ENCODE results near the gene SOCS1. TPM values are rescaled to one million over a fixed set of nuclear protein-coding genes. Genes with fewer than 3 reads are reported as not detected.

Gene SOCS1
- total RNA-seq, 6 experiments from 2014 or later: 0.88 to 26.6 (median 10.9) TPM

DNA sequence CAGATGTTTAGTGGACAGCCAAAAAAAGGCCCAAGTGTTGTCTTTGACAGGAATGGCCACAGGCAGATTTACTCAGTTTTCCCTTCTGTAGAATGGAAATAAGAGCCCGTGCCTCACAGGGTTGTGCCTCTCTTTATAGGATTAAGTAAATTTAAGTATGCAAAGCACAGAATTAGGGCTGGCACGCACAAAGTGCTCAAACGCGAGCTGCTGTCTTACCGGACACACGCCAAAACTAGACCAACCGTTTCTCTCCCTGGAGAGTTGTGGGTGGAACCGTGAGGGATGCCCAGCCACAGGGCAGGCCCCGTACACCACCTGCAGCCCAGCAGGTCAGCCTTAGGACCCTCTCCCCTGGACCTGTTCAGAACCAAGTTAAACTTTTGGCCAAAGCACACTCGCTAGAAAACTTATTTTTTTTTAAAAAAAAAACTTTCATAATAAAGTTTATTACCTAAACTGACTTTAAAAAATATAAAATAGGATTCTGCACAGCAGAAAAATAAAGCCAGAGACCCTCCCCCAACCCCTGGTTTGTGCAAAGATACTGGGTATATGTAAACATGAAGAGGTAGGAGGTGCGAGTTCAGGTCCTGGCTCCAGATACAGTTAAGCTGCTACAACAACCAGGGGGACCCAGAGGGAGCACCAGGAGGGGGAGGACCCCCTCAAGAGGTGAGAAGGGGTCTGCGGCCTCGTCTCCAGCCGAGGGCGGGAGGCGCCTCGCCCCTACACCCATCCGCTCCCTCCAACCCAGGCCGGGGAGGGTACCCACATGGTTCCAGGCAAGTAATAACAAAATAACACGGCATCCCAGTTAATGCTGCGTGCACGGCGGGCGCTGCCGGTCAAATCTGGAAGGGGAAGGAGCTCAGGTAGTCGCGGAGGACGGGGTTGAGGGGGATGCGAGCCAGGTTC, 1.8 kb downstream of the SOCS1 start:
- Histone ChIP-seq H3K27me3 (no peaks in the 10 kb centered on the region), H3K4me1 (peaks cover 0 to 23% (median 7%) of the 10 kb centered on the region in 4 donors), H3K27ac (peak overlapping the region in 2 of 3 donors; percentile 90 to 96), H3K9me3 (no peaks in the 10 kb centered on the region), H3K4me3 (peak overlapping the region; percentile 76 to 92 (median 89)), H3K36me3 (no peaks in the 10 kb centered on the region)
- DNase-seq (no peak), ATAC-seq (no peak)
- TF ChIP-seq, protein P1, sequence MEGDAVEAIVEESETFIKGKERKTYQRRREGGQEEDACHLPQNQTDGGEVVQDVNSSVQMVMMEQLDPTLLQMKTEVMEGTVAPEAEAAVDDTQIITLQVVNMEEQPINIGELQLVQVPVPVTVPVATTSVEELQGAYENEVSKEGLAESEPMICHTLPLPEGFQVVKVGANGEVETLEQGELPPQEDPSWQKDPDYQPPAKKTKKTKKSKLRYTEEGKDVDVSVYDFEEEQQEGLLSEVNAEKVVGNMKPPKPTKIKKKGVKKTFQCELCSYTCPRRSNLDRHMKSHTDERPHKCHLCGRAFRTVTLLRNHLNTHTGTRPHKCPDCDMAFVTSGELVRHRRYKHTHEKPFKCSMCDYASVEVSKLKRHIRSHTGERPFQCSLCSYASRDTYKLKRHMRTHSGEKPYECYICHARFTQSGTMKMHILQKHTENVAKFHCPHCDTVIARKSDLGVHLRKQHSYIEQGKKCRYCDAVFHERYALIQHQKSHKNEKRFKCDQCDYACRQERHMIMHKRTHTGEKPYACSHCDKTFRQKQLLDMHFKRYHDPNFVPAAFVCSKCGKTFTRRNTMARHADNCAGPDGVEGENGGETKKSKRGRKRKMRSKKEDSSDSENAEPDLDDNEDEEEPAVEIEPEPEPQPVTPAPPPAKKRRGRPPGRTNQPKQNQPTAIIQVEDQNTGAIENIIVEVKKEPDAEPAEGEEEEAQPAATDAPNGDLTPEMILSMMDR (IDR thresholded peaks at IDR 0.05): no peak
- no peak for TF ChIP-seq POLR2A (IDR thresholded peaks at IDR 0.05)
- WGBS (ENCODE audit: insufficient coverage, low coverage, low lambda C conversion rate, missing lambda C conversion rate): 58% methylated on average over 6 of the region's 29 CpGs
- intact Hi-C loops (cut with DNase I): loop anchor here in 1 of 2 donors (10.0 kb wide), 1 partner anchor 49 kb away; no protein-coding TSS in a partner anchor

DNA sequence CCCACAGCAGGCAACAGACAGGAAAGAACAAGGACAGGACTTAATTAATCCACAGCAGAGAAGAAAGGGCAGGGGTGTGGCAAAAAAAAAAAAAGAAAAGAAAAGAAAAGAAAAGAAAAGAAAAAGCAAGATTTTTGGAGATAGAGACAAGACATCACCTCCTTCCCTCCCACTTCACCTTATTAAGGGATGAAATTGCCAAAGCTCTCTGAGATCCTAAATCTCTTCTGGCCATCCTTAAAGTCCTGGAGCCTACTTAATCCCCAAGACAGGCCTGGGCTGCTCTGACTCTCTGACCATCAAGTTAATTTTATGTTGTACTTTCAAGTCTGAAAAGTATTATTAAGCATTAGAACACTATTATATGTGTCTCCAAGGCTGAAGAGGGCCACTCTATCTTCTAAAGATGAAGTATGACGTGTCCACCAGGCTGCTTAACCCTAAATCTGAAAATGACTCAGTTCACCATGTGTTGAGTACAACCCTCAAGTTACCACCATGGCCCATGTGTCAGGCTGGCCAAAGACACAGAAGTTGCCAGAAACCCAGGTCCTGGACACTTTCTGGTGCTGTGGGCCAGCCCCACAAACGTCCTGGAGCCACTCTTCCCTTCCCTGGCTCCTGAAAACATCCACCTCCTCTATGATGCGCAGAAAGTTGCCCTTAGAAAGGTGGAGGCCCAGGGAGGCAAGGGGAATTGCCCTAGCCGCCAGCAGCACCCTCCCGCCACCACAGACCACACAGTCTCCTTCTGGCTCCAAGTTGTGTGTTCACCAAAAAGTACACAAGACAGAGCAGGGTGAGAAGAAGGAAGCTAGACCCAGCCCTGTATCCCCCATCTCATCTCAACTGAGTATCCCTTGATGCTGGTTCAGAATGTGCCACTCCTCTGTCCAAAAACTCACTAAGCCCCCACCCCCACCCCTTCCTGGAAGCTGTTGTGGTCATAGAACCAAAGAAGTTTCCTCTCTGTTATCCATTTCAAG, 2.7 kb downstream of the SOCS1 start:
- peak overlapping the region in 2 of 3 donors; percentile 76 to 92 for H3K4me3 ChIP-seq
- no peaks in the 10 kb centered on the region for H3K36me3 ChIP-seq
- H3K27ac ChIP-seq: peak overlapping the region in 1 of 3 donors; percentile 24
- peaks cover 0 to 17% (median 5%) of the 10 kb centered on the region in 4 donors for H3K4me1 ChIP-seq
- no peak for TF ChIP-seq POLR2A (IDR thresholded peaks at IDR 0.05)
- TF ChIP-seq, protein P1 (IDR thresholded peaks at IDR 0.05): no peak
- WGBS (ENCODE audit: insufficient coverage, low coverage, low lambda C conversion rate, missing lambda C conversion rate): 76% methylated on average over 4 of the region's 5 CpGs
- DNase-seq: peak in 1 of 3 donors; percentile 30
- H3K9me3 ChIP-seq: no peaks in the 10 kb centered on the region
- ATAC-seq: no peak
- intact Hi-C loops (cut with DNase I): loop anchor here in 1 of 2 donors (10.0 kb wide), 1 partner anchor 49 kb away; no protein-coding TSS in a partner anchor
- H3K27me3 ChIP-seq: no peaks in the 10 kb centered on the region

DNA sequence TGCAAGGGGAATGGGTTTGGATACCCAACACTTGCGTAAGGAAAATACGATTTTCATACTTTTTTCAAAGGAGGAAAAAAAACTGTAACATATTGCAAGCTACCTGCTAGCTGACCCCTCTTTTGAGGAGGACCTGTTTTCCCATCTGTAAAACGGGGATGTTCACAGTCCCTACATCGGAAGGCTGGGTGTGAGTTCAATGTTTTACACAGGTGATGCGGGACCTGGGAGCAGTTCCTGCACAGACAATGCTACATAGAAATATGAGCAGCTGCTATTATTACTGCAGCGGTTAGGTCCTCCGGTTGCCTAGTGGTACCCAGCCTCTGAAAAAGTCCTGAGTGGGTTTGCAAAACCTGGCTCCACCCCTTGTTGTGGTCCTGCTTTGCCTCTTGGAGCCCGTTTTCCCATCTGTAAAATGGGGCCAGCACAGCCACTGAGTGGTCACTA, 3.5 kb downstream of the SOCS1 start:
- Histone ChIP-seq H3K9me3 (no peaks in the 10 kb centered on the region), H3K27ac (no peak overlapping the region), H3K4me3 (no peak overlapping the region), H3K27me3 (no peaks in the 10 kb centered on the region), H3K4me1 (peaks cover 0 to 11% (median 4%) of the 10 kb centered on the region in 4 donors), H3K36me3 (no peaks in the 10 kb centered on the region)
- ATAC-seq (no peak), DNase-seq (no peak)
- TF ChIP-seq, protein P1 (IDR thresholded peaks at IDR 0.05): no peak
- no peak for TF ChIP-seq POLR2A (IDR thresholded peaks at IDR 0.05)
- intact Hi-C loops (cut with DNase I): loop anchor here in 1 of 2 donors (10.0 kb wide), 1 partner anchor 48 kb away; no protein-coding TSS in a partner anchor
- WGBS (ENCODE audit: insufficient coverage, low coverage, low lambda C conversion rate, missing lambda C conversion rate): 78% methylated on average over 5 of the region's 8 CpGs

Measured in right lobe of liver (tissue), 6 donors.